DND-41 (cell line): Measurements from ENCODE around the gene HAUS7.

ENCODE experiments used
- ATAC-seq: fragments of 200-7000 bp; cut with Tn5 transposase; 3 replicates; pipeline ENCODE4 v1.9.1; 2021; ENCODE audit warnings: low read depth; ENCODE audit not compliant: insufficient read depth
- DNase-seq: peaks from one replicate; pipeline ENCODE4 v3.0.0-alpha.2; 2020
- H2AFZ ChIP-seq: 2 replicates; pipeline ENCODE4 v1.6.0; 2012; ENCODE audit warnings: low read depth, low read length
- H3K27ac ChIP-seq: 2 replicates; pipeline ENCODE4 v1.5.1; 2012; ENCODE audit warnings: low read length, inconsistent platforms
- H3K27me3 ChIP-seq: fragments of 200-600 bp; sonication (generic); 2 replicates; pipeline ENCODE4 v1.6.0; 2012; ENCODE audit warnings: low read length, mild to moderate bottlenecking, inconsistent platforms; ENCODE audit not compliant: insufficient read depth, poor library complexity
- H3K36me3 ChIP-seq: 2 replicates; pipeline ENCODE4 v1.5.1; 2012; ENCODE audit warnings: low read length, inconsistent platforms; ENCODE audit not compliant: insufficient read depth
- H3K4me1 ChIP-seq: 2 replicates; pipeline ENCODE4 v1.5.1; 2012; ENCODE audit warnings: mild to moderate bottlenecking, low read length; ENCODE audit not compliant: insufficient read depth
- H3K4me2 ChIP-seq: 2 replicates; pipeline ENCODE4 v1.6.0; 2012; ENCODE audit warnings: mild to moderate bottlenecking, moderate library complexity, low read length, inconsistent platforms; ENCODE audit not compliant: insufficient read depth
- H3K4me3 ChIP-seq, 2 experiments: fragments of 200-600 bp in 1 of 2; shearing (Covaris generic) in 1 of 2; 2 replicates each; pipeline ENCODE4 v1.5.1; 2012 to 2016; ENCODE audit warnings: inconsistent platforms in 2 of 2, low read length in 2 of 2, mild to moderate bottlenecking in 2 of 2, low read depth in 1 of 2, moderate library complexity in 1 of 2
- H3K79me2 ChIP-seq: 2 replicates; pipeline ENCODE4 v1.6.0; 2012; ENCODE audit warnings: low read length, inconsistent platforms; ENCODE audit not compliant: insufficient read depth
- H3K9ac ChIP-seq: 2 replicates; pipeline ENCODE4 v1.6.0; 2012; ENCODE audit warnings: low read depth, mild to moderate bottlenecking, inconsistent platforms, low read length, moderate library complexity
- H3K9me3 ChIP-seq: 2 replicates; pipeline ENCODE4 v1.5.1; 2012; ENCODE audit warnings: low read length, moderate library complexity, mild to moderate bottlenecking, inconsistent platforms; ENCODE audit not compliant: insufficient read depth, severe bottlenecking
- H4K20me1 ChIP-seq: 2 replicates; pipeline ENCODE4 v1.6.0; 2012; ENCODE audit warnings: low read length; ENCODE audit not compliant: insufficient read depth
- EZH2 ChIP-seq: IDR thresholded peaks from 3 replicates; pipeline ENCODE4 v1.6.1; 2012; ENCODE audit warnings: borderline replicate concordance, low read depth, mild to moderate bottlenecking, moderate library complexity, low read length, inconsistent platforms; ENCODE audit not compliant: severe bottlenecking
- TF ChIP-seq, protein P1 (sequence below): IDR thresholded peaks from 2 replicates; pipeline ENCODE4 v1.5.1; 2012; ENCODE audit warnings: borderline replicate concordance, low read length, moderate library complexity, mild to moderate bottlenecking; ENCODE audit not compliant: poor library complexity, severe bottlenecking; ENCODE audit errors: extremely low read depth

Gene HAUS7

DNA sequence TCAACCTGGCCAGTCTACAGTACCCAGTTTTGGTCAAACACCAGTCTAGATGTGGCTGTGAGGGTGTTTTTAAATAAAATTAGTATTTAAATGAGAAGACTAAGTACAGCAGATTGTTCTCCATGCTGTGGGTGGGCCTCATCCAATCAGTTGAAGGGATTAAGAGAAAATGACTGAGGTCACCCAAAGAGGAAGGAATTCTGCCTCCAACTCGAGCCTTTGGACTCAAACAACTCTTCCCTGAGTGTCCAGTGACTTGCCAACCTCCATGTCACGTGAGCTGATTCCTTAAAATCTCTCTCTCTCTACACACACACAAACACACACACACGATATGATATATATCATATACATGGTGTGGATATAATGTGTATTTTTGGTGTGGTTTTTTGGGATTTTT, 34.5 kb downstream of the HAUS7 start:
- TF ChIP-seq, protein P1, sequence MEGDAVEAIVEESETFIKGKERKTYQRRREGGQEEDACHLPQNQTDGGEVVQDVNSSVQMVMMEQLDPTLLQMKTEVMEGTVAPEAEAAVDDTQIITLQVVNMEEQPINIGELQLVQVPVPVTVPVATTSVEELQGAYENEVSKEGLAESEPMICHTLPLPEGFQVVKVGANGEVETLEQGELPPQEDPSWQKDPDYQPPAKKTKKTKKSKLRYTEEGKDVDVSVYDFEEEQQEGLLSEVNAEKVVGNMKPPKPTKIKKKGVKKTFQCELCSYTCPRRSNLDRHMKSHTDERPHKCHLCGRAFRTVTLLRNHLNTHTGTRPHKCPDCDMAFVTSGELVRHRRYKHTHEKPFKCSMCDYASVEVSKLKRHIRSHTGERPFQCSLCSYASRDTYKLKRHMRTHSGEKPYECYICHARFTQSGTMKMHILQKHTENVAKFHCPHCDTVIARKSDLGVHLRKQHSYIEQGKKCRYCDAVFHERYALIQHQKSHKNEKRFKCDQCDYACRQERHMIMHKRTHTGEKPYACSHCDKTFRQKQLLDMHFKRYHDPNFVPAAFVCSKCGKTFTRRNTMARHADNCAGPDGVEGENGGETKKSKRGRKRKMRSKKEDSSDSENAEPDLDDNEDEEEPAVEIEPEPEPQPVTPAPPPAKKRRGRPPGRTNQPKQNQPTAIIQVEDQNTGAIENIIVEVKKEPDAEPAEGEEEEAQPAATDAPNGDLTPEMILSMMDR, result no peak
- TF ChIP-seq EZH2, result no peak
- H3K4me3 ChIP-seq, result no peak overlapping the region
- H3K9ac ChIP-seq, result no peak overlapping the region
- H3K27ac ChIP-seq, result no peak overlapping the region
- H3K36me3 ChIP-seq, result no peaks in the 10 kb centered on the region
- H3K4me1 ChIP-seq, result no peaks in the 10 kb centered on the region
- H3K79me2 ChIP-seq, result no peaks in the 10 kb centered on the region
- DNase-seq (no peak), ATAC-seq (no peak)
- H3K9me3 ChIP-seq, result no peaks in the 10 kb centered on the region
- H3K27me3 ChIP-seq, result no peaks in the 10 kb centered on the region
- no peak overlapping the region for H2AFZ ChIP-seq
- H4K20me1 ChIP-seq, result no peaks in the 10 kb centered on the region
- H3K4me2 ChIP-seq, result no peak overlapping the region

DNA sequence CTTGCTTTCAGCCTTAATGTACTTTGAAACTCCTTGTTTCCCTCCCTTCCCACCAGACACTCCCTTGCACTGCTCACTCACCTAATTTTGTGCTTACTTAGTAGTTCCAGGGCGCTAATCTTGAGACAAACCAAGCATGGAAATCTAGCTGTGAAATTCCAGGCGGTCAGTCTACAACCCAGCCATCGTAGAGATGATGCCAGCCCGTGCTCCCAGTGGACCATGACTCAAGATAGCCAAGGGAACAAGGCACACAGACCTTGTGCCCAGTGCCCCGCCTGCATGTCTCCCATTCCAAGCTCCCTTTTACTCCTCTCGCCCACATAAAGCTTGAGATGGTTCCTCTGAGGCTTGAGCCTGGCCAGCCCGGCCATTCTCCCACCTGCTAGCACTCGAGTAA, 35.6 kb downstream of the HAUS7 start:
- Histone ChIP-seq H3K27ac (no peak overlapping the region), H2AFZ (no peak overlapping the region), H3K79me2 (no peaks in the 10 kb centered on the region), H3K4me3 (no peak overlapping the region), H3K4me1 (no peaks in the 10 kb centered on the region), H3K27me3 (no peaks in the 10 kb centered on the region), H3K9ac (no peak overlapping the region), H3K9me3 (no peaks in the 10 kb centered on the region), H3K4me2 (no peak overlapping the region), H4K20me1 (no peaks in the 10 kb centered on the region), H3K36me3 (no peaks in the 10 kb centered on the region)
- TF ChIP-seq, protein P1, result no peak
- TF ChIP-seq EZH2, result no peak
- DNase-seq, result no peak
- no peak for ATAC-seq

DNA sequence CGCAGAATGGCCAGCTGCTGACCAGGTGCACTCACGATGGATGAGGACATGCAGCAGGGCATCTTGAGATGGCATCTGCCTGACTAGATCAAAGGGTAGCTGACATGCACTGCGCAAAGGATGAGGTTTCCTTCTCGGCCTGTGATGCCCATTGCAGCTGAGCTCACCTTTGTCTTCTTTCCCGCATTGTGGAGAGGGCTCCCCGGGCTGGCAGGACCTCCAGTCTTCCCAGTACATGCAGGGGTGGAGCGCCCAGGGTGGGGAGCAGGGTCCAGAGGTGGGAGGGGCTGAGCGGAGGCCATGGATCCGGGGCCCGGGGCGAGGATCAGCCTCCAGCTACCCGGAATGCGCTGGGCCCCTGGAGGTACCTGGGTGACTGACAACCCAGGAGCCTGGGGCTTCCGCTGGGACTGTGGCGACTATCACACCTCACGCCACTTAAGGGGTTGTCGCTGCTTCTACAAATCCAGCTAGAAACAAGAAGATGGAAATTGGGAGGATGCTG, 36.5 kb downstream of the HAUS7 start:
- TF ChIP-seq, protein P1, result no peak
- TF ChIP-seq EZH2, result no peak
- Histone ChIP-seq H3K4me3 (no peak overlapping the region), H3K27ac (no peak overlapping the region), H4K20me1 (no peaks in the 10 kb centered on the region), H3K4me2 (no peak overlapping the region), H3K36me3 (no peaks in the 10 kb centered on the region), H3K79me2 (no peaks in the 10 kb centered on the region), H3K4me1 (no peaks in the 10 kb centered on the region), H3K9me3 (no peaks in the 10 kb centered on the region), H3K27me3 (no peaks in the 10 kb centered on the region), H2AFZ (no peak overlapping the region), H3K9ac (no peak overlapping the region)
- DNase-seq (no peak), ATAC-seq (no peak)

DNA sequence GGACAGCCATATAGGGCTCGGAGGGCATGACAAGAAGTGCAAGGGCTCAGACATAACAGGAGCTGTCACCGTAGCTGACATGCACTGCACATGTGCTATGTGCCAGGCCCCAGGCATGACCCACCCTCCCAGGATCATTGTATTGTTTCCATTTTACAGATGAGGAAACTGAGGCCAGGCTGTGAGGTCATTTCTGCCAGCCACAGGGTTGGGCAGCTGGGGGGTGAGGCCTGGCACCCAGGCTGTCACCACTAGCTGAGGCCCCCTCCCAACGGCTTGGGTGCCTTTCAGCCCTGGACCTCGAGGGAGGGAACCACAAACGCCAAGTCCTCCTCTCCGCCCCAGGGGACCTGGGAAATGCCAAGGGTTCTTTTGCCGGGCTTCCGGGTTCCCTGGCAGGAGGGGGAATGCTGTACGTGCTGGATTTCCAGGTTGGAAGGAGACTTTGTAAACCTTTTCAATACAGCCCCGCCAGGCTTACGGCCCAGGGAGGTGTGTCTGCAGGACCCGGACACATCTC, 37.2 kb downstream of the HAUS7 start:
- H3K79me2 ChIP-seq, result no peaks in the 10 kb centered on the region
- H4K20me1 ChIP-seq, result no peaks in the 10 kb centered on the region
- H3K4me2 ChIP-seq, result no peak overlapping the region
- H2AFZ ChIP-seq, result no peak overlapping the region
- no peaks in the 10 kb centered on the region for H3K9me3 ChIP-seq
- no peaks in the 10 kb centered on the region for H3K27me3 ChIP-seq
- no peaks in the 10 kb centered on the region for H3K4me1 ChIP-seq
- H3K9ac ChIP-seq, result no peak overlapping the region
- ATAC-seq (no peak), DNase-seq (no peak)
- no peak overlapping the region for H3K4me3 ChIP-seq
- TF ChIP-seq EZH2, result no peak
- TF ChIP-seq, protein P1, result no peak
- H3K27ac ChIP-seq, result no peak overlapping the region
- no peaks in the 10 kb centered on the region for H3K36me3 ChIP-seq
